Non-pigmented ciliary epithelial cell (primary cell): ENCODE results near the gene RPL37.
"Not testable (repeated sequence)": the region's sequence is repeated elsewhere in the genome, so short reads cannot be mapped to it uniquely, and the experiment has no call there.

Source experiments
- DNase-seq: peaks from one replicate; pipeline ENCODE4 v3.0.0-alpha.2; 2010; ENCODE audit warnings: low read depth

Gene RPL37

DNA sequence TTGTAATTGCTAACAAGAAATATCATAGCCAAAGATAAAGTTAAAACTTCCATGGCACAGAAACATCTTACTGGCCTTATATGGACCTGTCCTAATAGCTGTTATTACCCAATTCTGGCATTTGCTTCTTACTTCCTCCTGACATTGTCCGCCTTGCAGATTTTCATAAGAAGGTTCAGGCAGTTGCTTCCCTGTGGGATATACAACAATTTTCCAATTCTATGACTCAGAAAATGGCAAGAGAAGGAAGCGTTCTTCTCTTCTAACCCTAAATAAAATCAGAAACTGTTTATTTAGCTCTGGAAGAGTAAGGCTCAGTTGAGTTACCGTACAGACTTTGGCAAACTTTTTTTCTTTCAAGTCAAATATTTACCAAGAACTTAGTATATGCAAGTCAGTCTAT is 38.5 kb downstream of the RPL37 start:
- DNase-seq = no peak

DNA sequence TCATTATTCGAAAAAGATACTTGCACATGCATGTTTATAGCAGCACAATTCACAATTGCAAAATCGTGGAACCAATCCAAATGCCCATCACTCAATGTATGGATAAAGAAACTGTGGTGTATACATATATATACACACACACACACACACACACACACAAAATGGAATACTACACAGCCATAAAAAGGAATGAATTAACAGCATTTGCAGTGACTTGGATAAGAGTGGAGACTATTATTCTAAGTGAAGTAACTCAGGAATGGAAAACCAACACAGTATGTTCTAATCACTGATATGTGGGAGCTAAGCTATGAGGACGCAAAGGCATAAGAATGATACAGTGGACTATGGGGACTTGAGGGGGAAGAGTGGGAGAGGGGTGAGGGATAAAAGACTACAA is 40.1 kb downstream of the RPL37 start:
- DNase-seq = not testable (repeated sequence)

DNA sequence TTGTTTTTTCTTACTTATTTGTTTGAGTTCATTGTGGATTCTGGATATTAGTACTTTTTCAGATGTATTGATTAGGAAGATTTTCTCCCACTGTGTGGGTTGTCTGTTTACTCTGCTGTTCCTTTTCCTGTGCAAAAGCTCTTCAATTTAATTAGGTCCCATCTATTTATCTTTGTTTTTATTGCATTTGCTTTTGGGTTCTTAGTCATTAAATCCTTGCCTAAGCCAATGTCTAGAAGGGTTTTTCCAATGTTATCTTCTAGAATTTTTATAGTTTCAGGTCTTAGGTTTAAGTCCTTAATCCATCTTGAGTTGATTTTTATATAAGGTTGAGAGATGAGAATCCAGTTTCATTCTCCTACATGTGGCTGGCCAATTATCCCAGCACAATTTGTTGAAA is 40.7 kb downstream of the RPL37 start:
- DNase-seq = not testable (repeated sequence)

DNA sequence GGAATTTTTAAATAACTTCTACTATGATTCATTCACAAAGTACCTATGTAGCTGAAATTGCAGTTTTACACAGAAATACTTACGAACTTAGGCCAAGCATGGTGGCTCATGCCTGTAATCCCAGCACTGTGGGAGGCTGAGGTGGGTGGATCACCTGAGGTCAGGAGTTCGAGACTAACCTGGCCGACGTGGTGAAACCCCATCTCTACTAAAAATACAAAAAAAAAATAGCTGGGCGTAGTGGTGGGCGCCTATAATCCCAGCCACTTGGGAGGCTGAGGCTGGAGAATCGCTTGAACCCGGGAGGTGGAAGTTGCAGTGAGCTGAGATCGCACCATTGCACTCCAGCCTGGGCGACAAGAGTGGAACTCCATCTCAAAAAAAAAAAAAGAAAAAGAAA is 42.3 kb downstream of the RPL37 start:
- DNase-seq = not testable (repeated sequence)

DNA sequence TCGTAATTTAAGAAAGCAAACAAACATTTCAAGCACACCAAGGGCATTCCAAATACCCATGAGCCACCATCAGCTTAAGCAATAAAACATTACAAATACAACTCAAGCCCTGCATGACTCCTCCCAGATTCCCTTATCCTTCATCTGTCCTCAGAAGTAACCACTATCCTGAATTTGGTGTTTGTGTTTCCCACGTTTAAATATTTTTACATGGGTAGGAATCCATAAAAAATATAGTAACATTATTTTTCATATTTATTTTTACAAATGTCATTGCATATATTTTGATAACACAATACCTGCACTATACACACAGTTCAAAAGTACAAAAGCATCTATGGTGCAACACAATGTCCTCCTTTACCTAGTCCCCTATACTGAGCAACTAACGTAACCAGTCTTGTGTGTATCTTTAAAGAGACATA is 43.3 kb downstream of the RPL37 start:
- no peak for DNase-seq

DNA sequence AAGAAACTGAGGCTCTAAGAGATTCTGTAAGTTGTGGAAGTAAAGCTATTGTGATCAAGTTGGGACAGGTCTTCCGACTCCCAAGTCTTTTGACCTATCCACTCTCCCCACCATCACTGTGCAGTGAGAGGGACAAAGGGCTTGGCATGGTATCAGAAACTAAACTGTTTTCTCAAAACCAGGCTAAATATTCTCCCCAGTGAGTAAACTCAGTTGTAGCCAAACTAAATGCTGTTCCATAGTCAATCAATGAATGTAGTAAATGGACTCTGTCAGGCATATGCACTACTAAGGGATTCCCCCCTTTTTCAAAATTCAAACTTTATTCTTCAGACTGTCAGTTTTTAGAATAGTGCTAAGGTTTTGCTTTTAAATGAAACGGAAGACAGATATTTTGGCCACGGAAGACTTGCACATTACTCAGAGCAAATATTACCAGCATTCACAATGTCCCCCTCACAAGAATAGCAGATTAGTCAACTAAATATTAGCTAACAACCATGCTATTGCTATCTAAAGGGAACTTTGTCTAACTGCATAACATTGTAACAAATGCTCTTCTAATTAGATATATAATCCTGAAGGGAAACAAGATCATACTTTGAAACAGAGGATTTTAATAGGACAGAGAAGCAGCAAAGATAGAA is 44.0 kb downstream of the RPL37 start:
- no peak for DNase-seq

DNA sequence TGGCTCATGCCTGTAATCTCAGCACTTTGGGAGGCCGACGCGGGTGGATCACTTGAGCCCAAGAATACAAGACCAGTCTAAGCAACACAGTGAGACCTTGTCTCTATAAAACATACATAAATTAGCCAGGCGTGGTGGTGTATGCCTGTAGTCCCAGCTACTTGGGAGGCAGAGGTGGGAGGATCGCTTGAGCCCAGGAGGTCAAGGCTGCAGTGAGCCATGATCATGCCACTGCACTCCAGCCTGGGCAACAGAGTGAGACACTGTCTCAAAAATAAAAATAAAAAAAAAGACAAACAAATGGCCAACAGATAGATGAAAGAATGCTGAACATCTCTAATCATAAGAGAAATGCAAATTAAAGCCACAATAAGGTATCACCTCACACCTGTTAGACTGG is 46.1 kb downstream of the RPL37 start:
- DNase-seq = not testable (repeated sequence)

DNA sequence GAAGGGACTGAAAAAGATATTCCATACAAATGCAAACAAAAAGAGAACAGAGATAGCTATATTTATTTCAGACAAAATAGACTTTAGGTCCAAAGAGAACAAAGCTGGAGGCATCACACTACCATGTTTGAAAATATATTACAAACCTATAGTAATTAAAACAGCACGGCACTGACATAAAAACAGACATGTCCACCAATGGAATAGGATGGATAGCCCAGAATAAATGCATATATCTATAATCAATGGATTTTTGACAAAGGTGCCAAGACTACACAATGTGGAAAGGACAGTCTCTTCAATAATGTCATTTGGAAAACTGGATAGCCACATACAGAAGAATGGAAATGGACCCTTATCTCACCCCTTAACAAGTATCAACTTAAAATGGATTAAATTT is 47.0 kb downstream of the RPL37 start:
- DNase-seq = no peak

DNA sequence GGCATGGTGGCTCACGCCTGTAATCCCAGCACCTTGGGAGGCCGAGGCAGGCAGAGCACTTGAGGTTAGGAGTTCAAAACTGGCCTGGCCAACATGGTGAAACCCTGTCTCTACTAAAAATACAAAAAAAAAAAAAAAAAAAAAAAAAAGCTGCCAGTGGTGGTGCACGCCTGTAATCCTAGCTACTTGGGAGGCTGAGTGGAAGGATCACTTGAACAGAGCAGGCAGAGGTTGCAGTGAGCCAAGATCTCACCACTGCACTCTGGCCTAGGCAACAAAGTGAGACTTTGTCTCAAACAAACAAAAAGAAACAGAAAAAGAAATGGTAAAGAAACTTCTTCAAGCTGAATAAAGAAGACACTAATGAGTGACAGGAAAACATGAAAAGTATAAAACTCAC is 48.4 kb downstream of the RPL37 start:
- DNase-seq = not testable (repeated sequence)

DNA sequence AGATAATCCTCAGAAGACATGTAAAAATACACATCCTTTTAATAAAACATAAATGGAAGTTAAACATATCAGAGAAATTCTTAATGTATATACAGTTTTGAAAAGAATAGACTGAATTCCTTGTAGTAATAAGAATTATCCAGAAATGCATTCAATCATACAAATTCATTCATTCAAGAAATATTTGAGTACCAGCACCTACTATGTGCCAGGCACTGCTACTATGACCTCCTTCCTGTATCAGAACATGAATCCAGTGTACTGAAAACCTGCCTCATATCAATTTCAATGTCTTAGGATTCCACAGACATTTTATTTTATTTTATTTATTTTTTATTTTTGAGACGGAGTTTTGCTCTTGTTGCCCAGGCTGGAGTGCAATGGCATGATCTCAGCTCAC is 50.1 kb downstream of the RPL37 start:
- no peak for DNase-seq

DNA sequence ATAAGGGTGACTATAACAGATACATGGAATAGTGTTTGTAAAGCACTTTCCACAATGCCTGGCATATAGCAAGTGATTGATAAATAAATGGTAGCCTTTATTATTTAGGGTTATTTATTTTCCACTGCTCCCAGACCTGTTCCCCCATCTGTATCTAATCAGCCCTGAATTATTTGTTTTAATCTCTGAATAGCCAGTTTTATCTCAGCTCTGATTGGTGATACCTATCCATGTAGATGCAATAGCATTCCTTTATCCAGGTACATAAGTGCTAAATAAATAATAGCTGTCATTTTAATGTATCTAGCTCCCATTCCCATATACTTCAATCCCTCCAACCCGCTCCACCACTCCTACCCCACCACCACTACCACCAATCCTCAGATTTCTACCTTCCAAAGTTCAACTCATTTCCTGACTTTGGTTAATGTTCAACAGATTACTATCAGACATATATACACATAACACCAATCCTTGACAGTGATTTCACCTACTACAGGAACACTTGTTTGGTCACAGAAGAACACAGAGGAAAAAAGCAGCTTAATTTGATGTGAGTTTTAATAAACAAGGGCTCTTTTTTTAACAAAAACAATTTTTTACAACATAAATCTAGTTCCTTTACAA is 50.9 kb downstream of the RPL37 start:
- DNase-seq = no peak

DNA sequence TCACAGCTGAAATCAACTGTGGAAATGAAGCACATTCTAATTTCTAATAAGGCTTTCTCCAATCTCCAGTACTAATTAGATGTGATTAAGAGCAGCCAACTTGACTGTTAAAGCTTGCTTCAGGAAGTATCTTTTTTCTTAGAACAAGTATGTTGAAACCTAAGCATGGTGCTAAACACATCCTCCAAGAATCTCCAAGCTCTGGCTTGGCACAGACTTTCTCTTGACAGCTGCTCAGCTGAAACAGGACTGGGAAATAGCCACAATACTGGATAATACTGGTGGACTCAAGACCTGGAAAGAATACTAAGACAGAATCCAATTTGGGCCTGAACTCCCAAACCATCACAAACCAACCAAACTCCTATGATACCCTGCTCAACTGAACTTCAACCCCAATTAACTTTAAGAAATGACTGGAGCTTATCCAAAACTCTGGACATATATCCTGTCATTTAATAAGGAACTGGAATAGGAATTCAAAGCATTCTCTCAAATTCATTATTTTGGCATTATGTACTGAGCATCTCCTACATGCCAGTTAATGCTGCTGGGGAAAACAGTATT is 53.1 kb downstream of the RPL37 start:
- DNase-seq = no peak

DNA sequence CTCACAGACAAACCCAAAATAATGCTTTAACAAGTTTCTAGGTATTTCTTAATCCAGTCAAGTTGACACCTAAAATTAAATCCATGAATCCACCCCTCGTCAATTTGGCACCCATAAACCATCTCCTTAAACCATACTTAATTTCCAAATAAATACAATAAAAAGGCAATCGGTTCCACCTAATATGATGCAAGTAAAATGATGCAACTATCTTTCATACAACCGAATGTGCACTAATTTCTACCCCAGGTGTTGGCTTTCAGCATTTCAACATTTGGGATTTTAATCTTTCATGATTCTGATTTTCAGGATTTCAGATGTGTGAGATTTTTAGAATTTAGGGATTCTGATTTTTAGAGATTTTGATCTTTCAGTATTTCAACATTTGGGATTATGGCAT is 54.2 kb downstream of the RPL37 start:
- DNase-seq = no peak

DNA sequence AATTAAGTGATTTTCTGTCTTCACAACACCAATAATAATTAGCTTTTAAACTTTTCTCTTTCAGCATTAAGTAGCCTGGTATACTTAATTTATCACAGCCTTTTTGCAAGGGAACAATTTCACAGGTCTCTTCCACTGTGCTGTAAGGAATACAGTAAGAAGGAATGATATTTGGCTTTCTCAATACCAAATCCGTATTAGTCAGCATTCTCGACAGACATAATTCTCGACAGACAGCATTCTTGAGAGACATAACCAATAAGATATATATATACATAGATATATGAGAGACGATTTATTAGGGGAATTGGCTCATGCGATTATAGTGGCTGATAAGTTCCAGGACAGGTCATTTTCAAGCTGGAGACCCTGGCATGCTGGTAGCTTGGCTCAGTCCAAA is 54.8 kb downstream of the RPL37 start:
- DNase-seq = no peak

DNA sequence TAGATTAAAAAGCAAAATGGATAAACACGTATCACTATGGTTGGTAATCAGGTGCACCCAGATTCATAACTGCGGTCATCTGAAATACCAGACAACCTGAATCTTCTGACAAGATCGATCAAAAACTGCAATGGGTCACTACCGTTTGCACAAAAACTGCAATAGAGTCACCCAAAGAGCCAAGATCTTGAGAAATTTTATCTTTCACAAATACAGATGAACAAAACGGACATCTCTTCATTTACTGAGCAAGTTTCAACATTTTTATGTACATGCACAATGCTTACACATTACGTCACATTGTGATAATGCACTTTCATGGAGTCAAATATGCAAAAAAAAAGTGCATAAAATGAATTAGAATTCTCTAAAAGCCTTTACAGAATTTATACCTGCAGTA is 55.5 kb downstream of the RPL37 start:
- DNase-seq = no peak

DNA sequence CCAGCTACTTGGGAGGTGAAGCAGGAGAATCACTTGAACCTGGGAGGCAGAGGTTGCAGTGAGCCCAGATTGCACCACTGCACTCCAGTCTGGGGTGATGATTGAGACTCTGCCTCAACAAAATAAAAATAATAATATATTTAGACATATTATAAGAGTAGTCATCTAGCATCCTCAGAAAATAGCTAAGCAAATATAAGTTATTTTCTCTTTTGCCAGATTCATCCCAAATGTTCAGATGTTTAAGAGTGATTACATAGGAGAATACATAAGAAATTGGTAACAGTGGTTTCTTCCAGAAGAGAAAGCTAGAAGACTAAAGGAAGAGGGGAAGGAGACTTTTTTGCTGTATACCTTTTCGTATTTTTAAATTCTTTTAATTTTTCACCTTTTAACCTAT is 56.9 kb downstream of the RPL37 start:
- no peak for DNase-seq

DNA sequence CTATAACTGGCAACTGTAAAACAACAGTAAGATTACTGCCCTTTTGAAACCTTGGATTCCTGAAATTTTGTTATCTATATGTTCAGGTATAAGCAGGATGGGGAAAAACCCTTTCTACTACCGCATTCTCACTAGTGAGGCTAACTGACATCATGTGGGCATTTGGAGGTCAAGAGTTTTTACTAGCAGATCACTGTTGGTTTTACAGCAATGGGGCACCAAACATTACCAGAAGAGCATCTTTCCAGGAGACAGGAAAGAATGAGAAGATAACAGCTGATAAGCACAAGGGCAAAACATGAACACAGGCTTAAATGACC is 58.4 kb downstream of the RPL37 start:
- DNase-seq = no peak

DNA sequence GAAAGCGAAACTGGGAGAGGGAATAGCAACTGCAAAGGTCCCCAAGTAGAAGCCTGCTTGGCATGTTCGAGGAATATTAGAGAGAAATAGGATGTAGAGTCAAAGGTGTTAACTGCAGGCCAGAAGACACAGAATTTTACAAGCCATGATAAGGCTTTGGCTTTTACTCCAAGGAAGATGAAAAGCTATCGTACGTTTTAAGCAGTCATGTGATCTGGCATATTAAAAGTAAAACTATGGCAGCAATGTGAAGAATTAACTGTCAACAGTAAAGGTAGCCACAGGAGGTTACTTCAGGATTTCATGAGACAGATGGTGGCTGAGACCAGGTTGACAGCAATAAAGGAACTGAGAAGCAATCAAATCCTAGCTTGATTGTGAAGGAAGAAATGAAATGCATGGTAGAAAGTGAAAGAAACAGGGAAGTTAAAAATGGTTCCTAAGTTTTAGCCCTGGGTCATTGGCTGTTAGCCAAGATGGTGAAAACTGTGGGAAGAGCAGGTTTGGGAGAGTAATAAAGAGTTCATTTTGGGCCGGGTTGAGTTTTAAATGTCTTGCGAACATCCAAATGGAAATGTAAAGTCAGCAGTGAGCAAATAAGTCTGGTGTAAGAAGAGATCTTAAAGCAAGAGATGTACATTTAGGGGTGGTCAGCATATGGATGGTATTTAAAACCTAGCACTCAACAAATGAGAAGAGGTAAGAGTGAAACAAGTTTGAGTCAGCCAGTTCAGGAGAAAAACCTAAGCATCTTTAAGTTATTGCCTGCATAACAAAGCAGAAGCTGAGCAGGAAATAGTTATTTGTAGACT is 59.0 kb downstream of the RPL37 start:
- no peak for DNase-seq
